C1 segment of cervical spinal cord (tissue), 14 donors: ENCODE results near the gene RFX8.

Experiments
- DNase-seq, 14 donors: peaks; one replicate each; lab custom pipeline; 2025; lab: John Stamatoyannopoulos, UW

The RFX8 gene

DNA sequence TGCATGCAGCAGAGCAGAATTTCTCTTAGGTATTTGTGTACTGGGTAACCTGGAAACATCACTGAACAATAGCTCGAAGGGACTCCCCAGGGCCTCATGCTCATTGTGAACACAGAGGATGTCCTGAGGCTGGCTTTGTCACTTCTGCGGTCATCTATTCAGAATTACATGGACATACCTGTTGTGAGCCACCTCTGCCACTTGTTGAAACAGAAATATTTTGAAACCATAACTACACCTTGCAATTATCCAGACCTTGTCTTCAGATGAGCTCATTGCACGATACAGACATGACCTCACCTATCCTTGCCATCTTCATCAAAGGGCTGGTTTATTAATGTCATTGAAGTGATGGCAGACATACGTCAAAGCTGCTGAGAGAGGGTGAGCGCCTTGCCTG lies 64.2 kb downstream of the RFX8 start:
- no peak for DNase-seq

- no peak for DNase-seq
Measured at GRCh38 chr2:101410114-101410513, 64.8 kb downstream of the RFX8 start.

DNA sequence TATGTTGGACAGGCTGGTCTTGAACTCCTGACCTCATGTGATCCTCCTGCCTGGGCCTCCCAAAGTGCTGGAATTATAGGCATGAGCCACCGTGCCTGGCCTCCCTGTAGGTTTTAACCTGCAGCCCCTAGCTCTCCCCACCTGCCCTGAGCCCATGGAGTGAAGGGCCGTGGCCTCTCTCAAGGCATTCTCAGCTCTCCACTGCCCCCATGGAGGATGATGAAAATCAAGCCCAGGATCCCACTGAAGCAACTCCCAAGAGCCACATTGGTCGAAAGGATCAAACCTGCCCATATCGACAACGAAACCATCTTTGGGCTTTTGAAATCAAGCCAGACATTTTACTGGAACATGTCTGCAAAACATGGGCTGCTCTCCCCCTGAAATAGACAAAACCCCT lies 65.2 kb downstream of the RFX8 start:
- no peak for DNase-seq

- DNase-seq, result no peak
Measured at GRCh38 chr2:101408925-101409324, 66.0 kb downstream of the RFX8 start.

DNA sequence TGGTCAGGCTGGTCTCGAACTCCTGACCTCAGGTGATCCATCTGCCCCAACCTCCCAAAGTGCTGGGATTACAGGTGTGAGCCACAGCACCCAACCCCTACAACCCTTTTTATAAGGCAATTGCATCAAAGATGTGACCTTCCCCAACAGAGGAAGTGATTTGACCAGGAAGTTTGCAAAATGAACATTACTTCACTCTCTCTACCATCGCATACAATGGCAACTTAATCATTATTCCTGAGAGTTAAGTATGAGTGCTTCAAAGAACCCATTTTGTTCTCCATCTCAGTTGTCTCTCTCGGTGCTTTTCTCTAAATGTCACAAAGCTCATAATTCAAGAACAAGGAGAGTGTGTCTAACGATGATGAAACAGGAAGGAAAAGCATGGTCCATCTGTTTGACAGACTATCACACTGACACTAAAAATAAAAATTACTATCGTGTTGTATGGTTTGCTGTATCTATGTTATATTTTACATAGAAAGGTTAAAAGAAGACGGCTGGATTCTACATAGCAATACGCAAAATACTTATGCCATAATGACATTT lies 69.5 kb downstream of the RFX8 start:
- no peak for DNase-seq

DNA sequence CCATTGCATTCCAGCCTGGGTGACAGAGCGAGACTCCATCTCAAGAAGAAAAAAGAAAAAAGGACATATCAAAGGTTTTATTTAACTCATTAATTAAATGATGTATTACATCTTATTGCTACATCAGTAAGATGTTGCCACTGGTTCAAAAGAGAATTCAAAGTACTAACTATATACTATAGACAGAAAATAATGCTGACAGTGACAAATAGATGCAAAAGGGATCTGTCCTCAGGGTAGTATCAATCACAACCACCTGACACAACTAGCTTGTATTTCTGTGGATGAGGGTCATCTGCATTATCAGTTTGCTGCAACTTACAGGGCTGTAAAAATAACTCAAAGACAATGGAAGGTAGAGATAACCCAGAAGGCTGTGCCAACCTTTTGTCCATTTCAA lies 71.2 kb downstream of the RFX8 start:
- no peak for DNase-seq

DNA sequence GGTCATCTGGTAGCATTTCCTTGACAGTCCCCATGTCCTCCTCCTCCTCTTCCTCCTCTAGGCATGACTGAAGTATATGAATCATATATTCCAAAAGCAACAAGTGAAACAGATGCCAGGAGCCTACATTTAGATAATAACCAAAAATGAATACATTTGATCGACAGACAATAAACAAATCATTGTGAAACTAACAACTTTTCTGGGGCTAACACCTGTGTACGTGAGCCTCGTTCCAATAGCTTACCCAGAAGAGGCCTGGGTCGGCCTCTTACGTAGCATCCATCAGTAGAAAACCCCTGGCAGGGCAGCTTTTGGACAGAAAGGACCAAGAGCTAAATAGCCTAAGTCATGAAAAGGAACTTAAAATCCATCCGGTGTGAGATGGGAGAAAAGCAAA lies 72.3 kb downstream of the RFX8 start:
- DNase-seq, result no peak

DNA sequence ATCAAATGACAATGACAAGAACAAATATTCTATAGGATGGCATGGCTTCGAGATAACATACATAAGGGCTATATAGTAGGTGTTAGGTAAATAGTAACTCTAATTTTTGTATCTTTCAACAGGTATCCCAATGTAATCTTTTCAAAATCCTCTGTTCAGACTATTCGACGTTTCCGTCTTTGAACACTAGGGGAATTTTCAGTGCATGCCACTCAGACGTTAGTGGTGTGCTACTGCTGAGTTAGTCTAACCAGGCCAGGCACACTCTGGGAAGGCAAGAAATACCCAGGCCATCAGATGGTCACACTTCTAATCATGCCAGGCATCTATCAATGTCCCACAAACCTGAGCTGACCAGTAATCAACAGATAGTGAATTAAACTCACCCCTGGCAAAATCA lies 73.0 kb downstream of the RFX8 start:
- DNase-seq, result no peak

DNA sequence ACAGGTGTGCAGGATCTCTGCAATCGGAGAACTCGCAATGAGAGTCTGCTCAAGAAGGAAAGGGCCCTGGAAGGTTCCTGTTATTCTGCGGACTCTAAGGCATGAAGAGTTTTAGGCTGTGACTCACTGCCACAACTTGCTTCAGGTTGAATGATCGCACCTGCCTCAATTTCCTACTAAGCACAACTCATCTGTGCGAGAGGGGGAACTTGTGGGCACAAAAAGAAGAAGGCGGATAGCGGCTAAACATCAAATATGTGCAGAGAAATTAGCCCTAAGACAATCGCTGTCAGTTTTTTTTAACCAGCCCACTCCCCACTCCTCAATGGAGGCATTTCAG lies 73.6 kb downstream of the RFX8 start:
- no peak for DNase-seq

DNA sequence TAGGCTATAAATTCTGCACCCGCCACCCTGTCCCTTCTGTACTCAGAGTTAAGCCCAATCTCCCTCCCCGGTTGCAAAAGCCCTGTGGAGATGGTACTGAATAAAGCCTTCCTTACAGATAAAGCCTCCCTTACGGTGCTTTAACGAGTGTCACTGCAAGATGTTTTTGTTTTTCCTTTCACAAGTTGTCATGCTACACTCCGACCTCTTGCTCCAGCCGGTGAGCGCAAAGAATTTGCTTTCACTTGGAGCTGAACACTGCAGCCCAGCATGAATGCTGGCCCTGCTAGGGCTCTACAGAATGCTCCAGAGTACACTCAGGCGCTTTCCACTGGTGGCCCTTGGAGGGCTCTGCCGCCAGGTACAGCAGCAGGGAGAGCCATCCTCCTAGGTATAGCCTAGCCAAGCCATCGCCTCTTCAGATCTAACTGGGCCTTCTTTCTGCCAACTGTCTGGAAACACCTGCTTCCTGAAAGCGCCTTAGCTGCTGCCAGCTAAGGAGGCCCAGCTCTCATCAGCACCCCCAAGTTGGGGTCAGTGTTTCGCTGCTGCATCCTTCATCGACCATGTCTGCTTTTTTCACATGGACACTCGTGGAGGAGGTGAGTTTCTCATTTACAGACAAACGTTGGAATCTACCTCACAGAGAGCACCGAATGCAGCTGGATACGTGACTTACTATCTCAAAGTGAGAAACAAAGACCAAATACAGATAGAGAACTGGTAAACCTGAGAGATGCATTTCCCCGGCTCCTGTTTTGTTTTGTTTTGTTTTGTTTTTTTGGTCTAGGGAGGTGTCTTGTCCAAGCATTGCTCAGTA lies 74.2 kb downstream of the RFX8 start:
- no peak for DNase-seq

- no peak for DNase-seq
Measured at GRCh38 chr2:101400048-101400447, 74.9 kb downstream of the RFX8 start.

GRCh38 chr2:101399021-101399799 lies 75.7 kb downstream of the RFX8 start:
- no peak for DNase-seq

DNA sequence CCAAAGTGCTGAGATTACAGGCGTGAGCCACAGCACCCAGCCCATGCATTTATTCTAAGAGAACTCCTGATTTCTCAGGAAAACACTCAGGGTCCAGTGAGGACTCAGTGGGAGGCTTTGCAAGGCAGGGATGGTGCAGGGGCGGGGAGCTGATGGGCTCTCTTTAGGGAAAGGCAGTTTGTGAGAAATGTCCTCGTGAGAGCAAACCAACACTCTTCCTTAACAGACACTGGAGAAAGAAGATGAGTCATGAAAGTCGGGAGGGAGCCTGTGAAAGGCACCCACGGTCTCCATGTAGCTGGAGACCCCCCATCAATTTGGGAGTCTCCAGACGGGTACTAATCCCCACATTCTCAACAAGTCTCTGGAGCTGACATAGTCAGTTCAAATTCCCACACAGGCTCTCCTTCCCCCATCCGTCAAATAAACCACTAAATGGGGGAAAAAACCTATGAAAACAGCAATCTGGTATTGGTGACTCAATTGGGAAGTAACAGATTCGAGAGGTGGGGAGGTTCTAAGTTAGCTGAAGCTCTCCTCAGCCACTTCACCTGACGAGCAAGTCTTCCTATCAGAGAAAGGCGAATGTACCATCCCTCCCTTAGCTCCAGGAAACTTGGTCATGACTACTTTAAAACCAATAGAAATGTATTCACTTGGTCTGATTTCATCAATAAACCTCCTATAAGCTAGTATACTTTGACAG lies 76.6 kb downstream of the RFX8 start:
- DNase-seq, result no peak

GRCh38 chr2:101396316-101396717 lies 78.6 kb downstream of the RFX8 start:
- DNase-seq, result no peak

DNA sequence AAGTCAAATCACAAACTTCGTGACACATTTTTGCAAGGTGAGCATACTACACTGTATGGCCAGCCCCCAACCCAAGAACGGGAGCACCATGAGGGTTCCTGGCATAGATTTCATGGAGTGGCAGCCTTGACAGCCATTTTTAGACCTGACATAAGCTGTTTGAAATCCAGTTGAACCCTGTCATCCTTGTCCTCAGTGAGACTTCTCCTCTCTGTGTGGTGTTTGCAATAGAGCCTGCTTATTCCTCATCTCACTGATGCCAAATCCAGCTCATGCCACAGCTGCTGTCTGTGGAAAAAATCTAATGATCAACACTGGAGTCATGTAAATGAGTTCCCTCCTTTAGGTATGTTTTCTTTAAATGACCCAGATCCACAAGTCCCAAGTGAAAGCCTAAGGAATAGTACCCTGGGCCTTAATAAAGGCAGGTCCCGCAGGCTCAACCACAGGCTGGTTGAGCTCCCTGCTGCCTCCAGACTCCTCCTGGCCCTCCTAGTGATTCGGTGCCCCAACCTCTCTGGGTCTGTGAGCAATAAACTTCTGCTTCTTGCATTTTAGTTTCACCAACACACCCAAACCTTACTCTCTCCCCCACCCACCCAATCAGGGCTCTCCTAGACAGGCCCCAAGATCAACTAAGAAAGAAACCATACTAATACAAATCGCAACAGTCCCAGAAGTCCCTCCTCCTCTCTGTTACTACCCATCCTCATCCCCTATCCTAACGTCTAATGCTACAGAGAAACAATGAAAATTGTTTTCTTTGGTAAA lies 79.2 kb downstream of the RFX8 start:
- no peak for DNase-seq

- DNase-seq, result no peak
Measured at GRCh38 chr2:101388232-101388631, 86.7 kb downstream of the RFX8 start.

GRCh38 chr2:101387151-101387834 lies 87.6 kb downstream of the RFX8 start, which contains the start of gene CREG2:
Gene CREG2, minus strand, starts transcription at chr2:101387503. Its CDS starts 46 bp downstream, at chr2:101387457.
- DNase-seq, result peak in 12 of 14 donors; percentile 9 to 77 (median 30)

DNA sequence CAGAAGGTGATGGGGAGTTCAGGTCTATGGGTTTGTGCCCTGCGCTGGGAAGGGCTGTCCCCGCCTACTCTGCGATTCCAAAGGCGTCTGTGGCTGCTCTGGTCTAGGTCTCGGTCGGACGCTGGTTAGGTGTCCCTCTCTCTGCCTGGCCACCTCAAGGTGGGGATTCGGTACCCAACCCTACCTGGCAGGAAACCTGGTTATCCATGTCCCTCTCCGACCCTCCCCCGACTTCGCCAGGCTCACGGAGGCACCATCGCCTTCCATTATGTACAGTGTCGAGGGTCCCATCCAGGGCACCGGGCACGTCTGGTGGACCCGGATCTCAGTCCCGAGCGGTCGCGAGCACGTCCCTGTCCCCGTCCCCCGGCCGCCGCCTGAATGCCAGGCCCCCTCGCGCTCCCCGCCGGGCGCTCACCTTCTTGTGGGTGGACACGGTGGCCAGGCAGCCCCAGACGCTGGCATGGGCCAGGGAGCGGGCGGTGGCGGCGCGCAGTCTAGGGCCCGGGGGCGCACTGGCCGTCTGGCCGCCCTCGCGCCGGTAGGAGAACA lies 88.2 kb downstream of the RFX8 start:
- DNase-seq, result peak in 1 of 14 donors; percentile 77

- no peak for DNase-seq
Measured at GRCh38 chr2:101383016-101383541, 91.8 kb downstream of the RFX8 start.

GRCh38 chr2:101382442-101382841 lies 92.5 kb downstream of the RFX8 start:
- DNase-seq, result no peak
